Jurkat, Clone E6-1 (cell line): Measurements from ENCODE around the gene LARGE1.

Experiments
- DNase-seq: peaks from one replicate; pipeline ENCODE4 v3.0.0-alpha.2; 2011; ENCODE audit warnings: low read depth, low spot score
- H3K4me3 ChIP-seq: 2 replicates; pipeline ENCODE4 v1.5.1; 2011; ENCODE audit warnings: mild to moderate bottlenecking, low read length, control low read depth, moderate library complexity

LARGE1 gene

DNA sequence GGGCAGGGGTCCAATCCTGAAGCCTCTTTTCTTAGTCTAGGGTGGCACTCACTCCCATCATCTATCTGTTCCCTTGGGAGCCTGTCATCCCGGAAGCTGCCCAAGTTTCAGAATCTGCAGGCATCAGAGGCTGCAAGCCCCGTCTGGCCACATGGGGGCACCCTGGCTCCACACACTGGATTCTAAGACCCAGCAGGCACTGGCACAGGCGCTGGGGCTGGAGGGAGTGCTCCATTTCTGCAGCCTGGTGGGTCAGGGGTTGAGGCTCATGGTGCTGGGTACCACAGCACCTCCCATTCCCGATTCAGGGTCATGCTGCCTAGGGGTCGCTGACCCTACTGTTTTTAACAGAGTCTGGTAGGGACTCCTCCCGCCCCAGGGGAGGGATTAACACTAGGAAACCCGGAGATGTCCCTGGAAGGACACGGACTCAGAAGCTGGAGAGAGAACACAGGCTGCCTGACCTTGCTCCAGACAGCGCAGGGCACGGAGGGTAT, 618.2 kb downstream of the LARGE1 start:
- H3K4me3 ChIP-seq, result no peak overlapping the region
- peak; percentile 32 for DNase-seq

DNA sequence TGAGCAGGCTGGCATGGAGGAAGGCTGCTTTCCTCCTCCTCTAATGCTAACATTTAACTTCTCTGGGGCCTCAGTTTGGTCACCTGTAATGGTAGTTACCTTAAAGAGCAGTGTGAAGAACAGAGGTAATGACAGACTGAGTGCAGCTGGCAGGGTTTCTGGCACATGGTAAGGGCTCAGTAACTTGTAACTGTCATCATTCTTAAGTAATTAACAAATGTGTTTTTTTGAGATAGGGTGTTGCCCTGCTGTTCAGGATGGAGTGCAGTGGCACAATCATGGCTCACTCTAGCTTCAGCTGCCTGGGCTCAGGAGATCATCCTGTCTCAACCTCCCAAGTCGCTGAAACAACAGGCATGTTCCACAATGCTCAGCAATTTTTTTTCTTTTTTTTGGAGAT, 620.1 kb downstream of the LARGE1 start:
- DNase-seq, result no peak
- no peak overlapping the region for H3K4me3 ChIP-seq

DNA sequence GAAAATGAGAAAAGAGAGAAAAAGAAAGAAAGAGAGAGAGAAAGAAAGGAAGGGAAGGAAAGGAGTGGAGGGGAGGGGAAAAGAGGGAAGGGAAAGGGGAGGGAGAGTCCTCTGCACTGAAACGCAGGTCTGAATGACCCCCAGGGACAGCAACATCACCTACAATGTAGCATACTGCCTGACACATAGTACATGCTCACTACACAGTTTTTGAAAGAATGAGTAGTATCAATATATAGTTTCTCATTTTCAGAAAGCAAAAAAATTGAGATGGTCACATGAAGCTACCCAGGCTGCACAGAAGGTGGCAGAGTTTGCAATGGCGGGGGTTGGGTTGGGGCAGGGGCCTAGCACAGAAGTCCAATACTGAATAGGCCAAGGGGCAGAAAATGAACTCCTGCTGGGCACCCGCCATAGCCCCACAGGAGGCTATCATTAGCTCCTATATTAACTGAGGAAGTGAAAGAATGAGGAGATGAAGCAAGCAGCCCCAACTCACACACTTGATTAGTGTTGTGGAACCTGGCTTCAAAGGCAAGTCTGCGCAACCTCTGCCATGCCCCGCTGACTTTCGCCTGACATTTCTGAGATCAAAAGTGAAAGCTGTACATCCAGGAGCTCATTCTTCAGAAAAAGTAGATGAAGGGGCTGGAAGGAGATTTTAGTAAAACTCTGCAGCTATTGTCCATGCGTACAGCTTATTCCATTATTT, 620.9 kb downstream of the LARGE1 start:
- DNase-seq, result no peak
- H3K4me3 ChIP-seq, result no peak overlapping the region

DNA sequence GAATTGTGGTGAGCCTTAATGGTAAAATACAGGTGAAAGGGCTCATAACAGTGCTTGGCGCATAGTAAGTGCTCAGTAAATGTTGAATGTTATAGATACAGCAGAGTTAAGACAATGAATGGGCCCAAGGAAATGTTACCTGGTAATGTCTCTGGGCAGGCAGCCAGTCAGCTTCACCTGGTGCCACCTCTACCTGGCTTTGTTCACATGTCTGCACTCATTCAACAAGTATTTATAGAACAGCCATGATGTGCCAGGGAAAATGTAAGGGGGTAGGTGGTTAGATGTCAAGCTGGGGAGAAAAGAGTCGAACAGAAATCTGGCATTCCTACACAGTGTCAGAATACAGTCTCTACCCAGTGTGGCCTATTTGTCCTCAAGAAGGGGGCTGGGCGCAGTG, 623.3 kb downstream of the LARGE1 start:
- H3K4me3 ChIP-seq, result no peak overlapping the region
- DNase-seq, result no peak

DNA sequence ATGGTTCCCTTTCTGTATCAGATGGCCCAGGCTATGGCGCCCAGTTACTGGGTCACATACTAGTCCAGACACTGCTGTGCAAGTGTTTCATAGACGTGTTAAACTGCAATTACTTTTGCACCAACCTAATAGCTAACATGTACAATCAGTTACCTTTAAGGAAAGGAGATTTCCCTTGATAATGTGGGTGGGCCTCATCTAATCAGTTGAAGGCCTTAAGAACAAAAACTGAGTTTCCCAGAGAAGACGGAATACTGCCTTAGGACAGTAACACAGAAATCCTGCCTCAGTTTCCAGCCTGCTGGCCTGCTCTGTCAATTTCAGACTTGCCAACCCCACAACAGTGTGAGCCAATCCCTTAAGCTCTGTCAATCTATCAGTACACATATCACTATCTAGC, 632.2 kb downstream of the LARGE1 start:
- no peak overlapping the region for H3K4me3 ChIP-seq
- no peak for DNase-seq

DNA sequence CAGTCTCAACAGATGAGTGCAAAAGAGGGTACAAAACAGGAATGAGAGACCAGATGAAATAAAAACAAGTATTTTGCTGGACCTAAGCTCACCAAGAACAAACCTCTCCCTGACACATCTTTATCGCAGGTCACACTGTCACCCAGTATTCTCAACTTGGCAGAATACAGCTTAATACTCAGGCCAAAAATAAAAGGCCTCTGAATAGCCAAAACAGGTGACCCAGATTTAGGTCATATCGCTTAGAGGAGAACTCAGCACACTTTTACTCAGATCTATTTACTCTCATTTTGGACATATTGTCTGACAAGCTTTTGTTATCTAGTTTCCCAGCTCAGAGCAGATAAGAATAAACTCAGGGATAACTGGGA, 645.2 kb downstream of the LARGE1 start:
- no peak overlapping the region for H3K4me3 ChIP-seq
- DNase-seq, result no peak

DNA sequence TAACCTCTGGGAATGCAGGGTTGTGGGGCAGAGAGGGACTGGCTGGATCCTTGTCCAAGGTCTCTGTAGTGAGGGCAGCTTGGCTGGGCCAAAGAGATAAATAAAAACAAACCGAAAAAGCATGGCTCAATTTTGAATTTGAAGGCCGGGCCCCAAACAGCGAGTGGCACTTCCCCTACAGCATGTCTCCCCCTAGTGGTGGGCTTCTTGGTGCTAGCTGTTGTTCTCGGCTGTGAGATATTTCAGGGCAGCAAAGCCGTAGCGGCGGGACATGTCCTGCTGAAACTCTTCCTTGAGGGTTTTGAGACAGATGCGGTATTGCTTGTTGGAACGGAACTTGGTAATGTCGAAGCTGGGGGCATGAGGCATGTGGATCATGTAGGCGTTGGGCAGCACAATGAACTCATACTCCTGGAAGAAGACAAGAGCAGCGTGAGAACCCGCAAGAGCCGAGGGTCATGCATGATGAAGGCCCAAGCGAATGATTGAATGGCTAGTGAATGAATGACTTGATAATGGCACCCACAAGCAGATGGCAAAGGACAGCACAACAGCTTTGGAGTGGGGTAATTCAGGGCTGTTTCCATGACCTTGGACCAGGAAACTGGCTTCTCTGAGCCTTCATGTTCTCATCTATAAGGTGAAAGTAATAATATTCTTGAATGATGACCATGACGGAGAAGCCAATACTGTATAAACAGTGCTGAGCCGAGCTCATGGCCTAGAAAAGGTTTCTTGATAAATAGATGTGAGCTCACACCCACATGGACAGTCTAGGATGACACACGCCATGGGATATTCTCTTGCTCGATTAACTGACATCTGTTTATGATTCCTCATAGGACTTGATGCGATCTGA, 645.8 kb downstream of the LARGE1 start:
- H3K4me3 ChIP-seq, result no peak overlapping the region
- peak; percentile 43 for DNase-seq

DNA sequence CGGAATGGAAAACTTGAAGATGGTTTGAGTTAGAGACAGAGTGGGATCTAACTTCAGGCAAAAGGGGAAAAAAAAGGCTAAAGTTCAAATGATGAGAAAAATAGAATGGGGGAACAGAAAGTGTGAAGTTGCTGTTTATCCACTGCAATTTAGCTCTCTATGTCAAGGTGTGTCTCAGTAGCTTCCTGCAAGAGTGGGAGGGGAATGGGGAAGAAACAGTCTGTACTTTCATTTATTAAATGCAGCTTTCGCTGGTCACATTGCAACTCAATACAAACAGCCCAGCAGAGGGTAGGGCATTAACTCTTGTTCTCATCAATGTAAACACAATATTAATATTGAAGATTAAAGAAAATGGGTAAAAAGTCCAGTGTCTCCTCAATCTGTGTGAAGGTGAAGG, 647.4 kb downstream of the LARGE1 start:
- H3K4me3 ChIP-seq, result no peak overlapping the region
- DNase-seq, result no peak

DNA sequence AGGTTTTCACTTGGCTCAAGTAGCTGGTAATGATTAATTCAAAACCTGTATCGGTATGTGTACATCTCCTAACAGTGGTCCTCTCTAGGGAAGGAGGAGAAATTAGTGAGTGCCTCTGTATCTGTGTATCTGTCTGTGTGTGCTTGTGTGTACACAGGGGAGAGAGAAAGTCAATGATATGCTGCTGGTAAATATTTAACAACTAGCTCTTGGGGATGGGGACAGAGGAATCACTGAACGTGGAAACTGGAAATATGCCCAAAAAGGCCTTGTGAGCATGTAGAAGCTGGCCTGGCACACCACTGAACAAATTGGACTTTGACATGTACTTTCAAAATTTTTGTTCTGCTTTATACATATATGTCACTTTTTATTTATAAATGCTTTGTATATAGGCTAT, 648.1 kb downstream of the LARGE1 start:
- no peak for DNase-seq
- no peak overlapping the region for H3K4me3 ChIP-seq

DNA sequence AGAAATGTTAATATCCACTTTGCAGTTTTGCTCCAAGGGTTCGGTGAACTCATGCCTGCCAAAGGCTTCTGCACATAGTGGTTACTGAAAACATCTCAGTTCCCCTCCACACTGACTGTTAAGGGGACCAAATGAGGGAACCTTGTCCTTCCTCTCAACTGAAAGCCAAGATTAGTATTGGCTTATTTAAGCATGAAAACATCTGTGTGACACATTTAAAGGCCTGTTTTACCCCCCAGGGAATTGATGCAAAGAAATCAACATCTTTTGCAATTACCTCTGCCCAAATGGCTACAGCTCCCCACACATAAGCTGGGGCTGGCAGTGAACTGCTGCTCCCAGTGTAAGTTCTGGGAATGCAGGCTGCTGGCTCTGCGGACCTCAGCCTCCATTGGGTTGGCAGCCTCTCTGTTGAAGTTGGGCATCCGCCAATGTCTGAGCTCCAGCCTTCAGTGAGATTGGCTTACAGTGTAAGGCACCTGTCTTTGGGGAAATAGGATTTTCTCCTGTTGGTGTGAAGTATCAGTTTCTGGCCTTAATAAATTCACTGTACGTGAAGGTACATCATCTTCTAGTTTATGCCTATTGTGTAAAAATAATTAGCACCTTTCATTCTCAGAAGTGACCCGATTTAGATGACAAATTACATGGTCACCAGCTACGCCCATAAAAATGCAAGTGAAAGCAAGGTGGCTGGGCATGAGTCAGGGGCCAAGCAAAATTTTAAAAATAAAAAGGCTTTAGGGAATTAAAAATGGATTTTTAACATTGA, 648.7 kb downstream of the LARGE1 start:
- no peak for DNase-seq
- no peak overlapping the region for H3K4me3 ChIP-seq

DNA sequence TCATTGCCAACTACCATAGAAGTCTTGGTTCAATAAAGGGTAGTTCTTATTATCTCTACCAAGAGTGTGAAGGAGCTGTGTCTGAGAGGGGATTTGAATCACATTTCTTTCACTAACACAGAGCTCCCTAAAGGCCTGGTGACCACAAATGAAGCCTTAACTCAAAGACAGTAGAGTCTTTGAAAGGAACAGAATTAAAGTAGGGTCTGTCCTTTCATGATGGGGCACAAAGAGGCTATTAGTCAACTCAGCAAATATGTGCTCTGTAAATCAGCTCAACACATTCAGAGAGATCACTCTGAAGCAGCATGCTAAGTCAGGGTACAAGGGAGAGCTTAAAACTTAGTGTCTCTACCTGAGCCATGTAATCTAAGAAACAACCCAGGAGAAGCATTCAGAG, 649.7 kb downstream of the LARGE1 start:
- no peak for DNase-seq
- H3K4me3 ChIP-seq, result no peak overlapping the region

DNA sequence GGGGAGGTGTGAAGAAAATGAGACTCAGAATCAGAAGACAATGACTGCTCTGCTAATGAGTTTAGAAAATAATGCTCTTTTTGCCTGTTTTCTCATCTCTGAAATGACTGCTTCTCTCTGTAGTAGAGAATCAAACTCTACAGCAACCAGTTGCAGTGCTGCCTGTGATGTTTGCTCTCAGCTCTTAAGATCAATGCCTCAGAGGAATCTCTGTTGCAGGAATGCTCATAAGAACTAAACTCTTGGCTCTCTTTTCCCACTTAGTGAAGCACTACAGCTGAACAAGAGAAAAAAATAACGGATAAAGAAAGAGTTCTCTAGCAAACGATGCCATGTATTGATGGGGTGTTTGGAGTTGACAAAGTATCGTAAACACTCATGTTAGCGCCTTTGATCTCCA, 658.6 kb downstream of the LARGE1 start:
- no peak overlapping the region for H3K4me3 ChIP-seq
- DNase-seq, result no peak

DNA sequence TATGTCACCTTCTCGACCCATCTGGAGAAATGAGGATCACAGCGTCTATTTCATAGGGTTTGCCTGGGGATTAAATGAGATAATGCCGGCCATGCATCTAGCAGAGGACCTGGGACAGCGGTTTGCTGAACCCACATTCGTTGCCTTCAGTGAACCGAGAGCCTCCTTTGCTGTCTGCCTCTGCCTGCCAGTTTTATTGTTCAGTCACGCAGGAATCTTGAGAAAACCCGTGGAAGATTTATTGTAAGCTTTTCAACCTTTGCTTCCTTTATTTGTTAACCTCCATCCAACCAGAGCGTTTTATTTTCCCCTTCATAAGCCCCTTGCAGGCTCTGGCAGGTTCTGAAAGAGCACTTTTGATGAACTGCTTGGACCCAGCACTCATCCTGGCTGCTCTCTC, 659.8 kb downstream of the LARGE1 start:
- no peak overlapping the region for H3K4me3 ChIP-seq
- no peak for DNase-seq

DNA sequence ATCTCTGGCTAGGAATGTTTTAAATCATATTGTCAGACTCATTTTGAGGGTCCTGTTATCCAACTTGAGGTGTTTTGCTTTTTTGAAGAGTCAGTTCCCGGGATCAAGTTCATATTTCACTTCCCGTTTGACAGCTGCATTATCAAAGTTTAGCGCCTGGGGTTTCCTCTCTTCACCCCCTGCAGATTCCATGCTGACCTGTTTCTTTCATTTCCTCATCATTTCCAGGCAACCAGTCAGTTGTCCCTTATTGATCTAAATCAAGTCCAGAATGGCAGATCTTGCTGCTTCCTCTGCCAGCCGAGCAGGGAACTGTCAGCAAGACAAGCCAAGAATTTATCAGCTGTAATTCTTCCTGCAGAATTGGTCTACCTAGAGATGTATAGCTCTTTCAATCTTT, 664.5 kb downstream of the LARGE1 start:
- DNase-seq, result no peak
- no peak overlapping the region for H3K4me3 ChIP-seq

DNA sequence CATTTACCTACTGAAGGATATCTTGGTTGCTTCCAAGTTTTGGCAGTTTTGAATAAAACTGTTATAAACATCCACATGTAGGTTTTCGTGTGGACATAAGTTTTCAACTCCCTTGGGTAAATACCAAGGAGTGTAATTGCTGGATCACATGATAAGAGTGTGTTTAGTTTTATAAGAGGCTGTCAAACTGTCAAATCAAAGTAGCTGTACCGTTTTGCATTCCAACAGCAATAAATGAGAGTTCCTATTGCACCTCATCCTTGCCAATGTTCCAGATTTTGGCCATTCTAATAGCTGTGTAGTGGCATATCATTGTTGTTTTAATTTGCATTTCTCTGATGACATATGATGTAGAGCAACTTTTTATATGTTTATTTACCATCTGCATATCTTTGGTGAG, 671.3 kb downstream of the LARGE1 start:
- DNase-seq, result no peak
- no peak overlapping the region for H3K4me3 ChIP-seq

DNA sequence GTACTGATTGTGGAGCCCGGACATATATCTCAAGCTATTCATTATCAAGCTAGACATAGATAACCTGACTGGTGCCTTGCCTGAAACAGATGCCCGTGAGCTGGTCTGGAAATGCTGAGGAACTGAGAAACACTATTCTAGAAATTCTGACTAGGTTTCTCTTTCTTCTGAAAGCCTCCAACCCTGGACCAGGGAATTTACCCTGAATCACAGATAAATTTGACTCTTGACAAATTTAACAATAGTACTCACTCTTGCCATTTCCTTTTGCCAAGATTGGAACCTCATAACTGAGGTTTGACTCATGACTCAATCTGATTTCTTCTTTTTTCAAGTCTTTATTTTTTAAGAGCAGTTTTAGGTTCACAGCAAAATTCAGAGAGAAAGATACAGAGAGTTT, 672.5 kb downstream of the LARGE1 start:
- no peak overlapping the region for H3K4me3 ChIP-seq
- DNase-seq, result no peak

DNA sequence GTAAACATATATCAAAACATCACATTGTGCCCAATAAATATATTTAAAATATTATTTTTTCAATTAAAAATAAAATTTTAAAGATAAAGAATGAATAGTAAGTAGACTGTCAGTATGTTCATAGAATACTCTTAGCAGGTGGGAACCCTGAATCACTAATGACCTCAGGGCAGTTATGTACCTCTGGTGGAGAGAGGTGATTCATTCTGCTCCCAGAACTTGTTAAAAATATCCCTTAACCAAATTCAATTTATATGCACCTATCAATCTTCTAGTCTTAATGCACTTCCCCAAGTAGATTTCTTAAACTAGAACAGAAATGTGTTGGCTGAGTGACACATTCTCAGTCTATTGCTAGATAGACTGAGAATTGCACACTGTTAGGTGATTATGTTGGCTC, 678.2 kb downstream of the LARGE1 start:
- DNase-seq, result no peak
- no peak overlapping the region for H3K4me3 ChIP-seq

DNA sequence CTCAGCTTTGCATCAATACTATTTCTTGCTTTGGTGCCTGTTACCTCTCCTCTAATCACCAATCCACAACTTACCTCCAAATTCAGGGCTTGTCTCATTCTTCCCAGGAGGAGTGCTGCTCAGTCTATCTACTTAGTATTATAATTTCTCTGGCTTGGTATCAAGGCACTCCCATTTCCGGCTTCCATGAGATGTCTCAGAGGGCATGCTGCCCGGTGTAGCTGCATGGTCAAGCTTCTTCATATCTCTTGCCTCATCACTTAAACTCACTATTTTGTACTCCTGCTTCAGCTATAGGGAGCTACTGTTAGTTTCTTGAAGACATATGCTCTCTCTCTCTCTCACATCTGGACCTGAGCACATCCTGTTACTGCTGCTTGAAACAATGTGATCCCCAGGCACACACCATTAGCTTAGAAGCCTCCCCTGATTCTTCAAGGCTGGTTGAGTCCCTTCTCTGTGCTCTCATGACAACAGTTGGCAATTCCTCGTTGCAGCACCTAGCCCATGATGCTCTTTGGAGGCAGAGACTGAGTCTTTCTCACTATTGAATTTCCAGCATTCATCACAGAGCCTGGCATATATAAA, 679.3 kb downstream of the LARGE1 start:
- no peak for DNase-seq
- H3K4me3 ChIP-seq, result no peak overlapping the region

DNA sequence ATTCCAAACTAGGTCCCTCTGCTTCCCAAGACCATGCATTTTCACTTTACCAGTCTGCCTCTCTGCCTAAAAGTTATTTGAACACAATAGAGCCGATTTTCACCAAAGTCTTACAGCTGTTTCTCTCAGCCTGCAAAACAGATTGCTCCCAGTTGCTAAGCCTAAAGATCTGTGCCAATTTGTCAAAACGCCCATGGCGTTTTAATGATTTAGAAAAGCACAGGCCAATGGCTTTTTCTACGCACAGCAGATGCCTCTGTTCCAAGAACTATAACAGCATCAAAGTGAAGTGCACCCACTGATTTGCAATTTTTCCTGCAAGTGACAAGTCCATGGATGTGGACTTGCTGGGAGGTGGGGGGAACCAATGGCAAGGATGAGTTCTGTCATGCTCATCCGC, 688.2 kb downstream of the LARGE1 start:
- H3K4me3 ChIP-seq, result no peak overlapping the region
- DNase-seq, result no peak

DNA sequence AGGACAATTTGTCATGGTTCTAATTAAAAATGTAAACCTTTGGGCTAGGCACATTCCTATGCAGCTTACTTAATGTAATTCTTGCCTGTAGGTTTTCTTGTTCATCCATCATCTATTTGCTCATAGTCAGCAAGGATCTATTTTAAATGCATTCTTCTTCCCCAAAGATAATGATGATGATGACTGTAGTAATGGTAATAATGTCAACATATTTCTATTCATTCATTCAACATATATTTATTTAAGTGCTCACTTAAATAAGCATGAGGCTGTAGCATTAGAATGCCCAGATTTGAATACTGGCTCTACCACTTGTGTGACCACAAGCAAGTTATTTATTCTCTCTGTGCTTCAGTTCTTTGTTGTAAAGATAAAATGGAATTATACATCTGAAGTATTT, 692.5 kb downstream of the LARGE1 start:
- H3K4me3 ChIP-seq, result no peak overlapping the region
- no peak for DNase-seq
